OCI-LY7 (cell line): ENCODE measurements around the gene MLX. TPM values are rescaled to one million over a fixed set of nuclear protein-coding genes. Genes with fewer than 3 reads are reported as not detected.
A peak's percentile ranks its signal among the peaks of the same experiment; 100 is the strongest.

Experiments
- BruUV-seq: library from RNA; stranded (reverse); fragments of 400-500 nt; replicated peaks from 2 replicates; lab custom pipeline; 2021; lab: Mats Ljungman, UMichigan
- CTCF ChIA-PET: fragments of 300-600 bp; sonication (Branson Sonifier 250); formaldehyde crosslinking; loops from one replicate; lab custom pipeline; 2022; ENCODE audit warnings: antibody characterized with exemption; ENCODE audit not compliant: unreplicated experiment; lab: Charles Lee
- POLR2A ChIA-PET: fragments of 300-600 bp; sonication (Branson Sonifier 250); formaldehyde crosslinking; loops from one replicate; lab custom pipeline; 2022; ENCODE audit warnings: antibody characterized with exemption; lab: Charles Lee
- DNase-seq: peaks from one replicate; pipeline ENCODE4 v3.0.0-alpha.2; 2015; ENCODE audit warnings: low spot score
- H2AFZ ChIP-seq: fragments of 200-600 bp; sonication (generic), shearing (Covaris generic); 2 replicates; pipeline ENCODE4 v1.6.1; 2014; ENCODE audit warnings: mild to moderate bottlenecking, antibody characterized with exemption, low read length, moderate library complexity
- H3K27ac ChIP-seq: fragments of 200-600 bp; sonication (generic); 2 replicates; pipeline ENCODE4 v1.5.1; 2014; ENCODE audit warnings: mixed run types, low read depth, mild to moderate bottlenecking, moderate library complexity, low read length, inconsistent platforms; ENCODE audit not compliant: poor library complexity, severe bottlenecking
- H3K36me3 ChIP-seq: fragments of 200-600 bp; sonication (generic); 2 replicates; pipeline ENCODE4 v1.6.1; 2014; ENCODE audit warnings: mild to moderate bottlenecking, antibody characterized with exemption, low read length, moderate library complexity, mixed read lengths; ENCODE audit not compliant: insufficient read depth
- H3K4me1 ChIP-seq: fragments of 200-600 bp; sonication (generic); 2 replicates; pipeline ENCODE4 v1.5.1; 2014; ENCODE audit warnings: mild to moderate bottlenecking, low read length; ENCODE audit not compliant: insufficient read depth, poor library complexity, severe bottlenecking
- H3K4me2 ChIP-seq: fragments of 200-600 bp; sonication (generic); 2 replicates; pipeline ENCODE4 v1.6.1; 2014; ENCODE audit warnings: mild to moderate bottlenecking, low read length
- H3K4me3 ChIP-seq: fragments of 200-600 bp; sonication (generic); 2 replicates; pipeline ENCODE4 v1.5.1; 2014; ENCODE audit warnings: mild to moderate bottlenecking, low read depth, low read length; ENCODE audit not compliant: poor library complexity, severe bottlenecking
- H3K79me2 ChIP-seq: fragments of 200-600 bp; sonication (generic); 2 replicates; pipeline ENCODE4 v1.6.1; 2016; ENCODE audit warnings: low read depth, mild to moderate bottlenecking, low read length, moderate library complexity, mixed read lengths; ENCODE audit not compliant: insufficient read depth
- H3K9me2 ChIP-seq: fragments of 200-600 bp; sonication (generic); 2 replicates; pipeline ENCODE4 v1.6.1; 2016; ENCODE audit warnings: mild to moderate bottlenecking, low read length, mixed read lengths; ENCODE audit not compliant: insufficient read depth
- H3K9me3 ChIP-seq: fragments of 200-600 bp; sonication (generic); 2 replicates; pipeline ENCODE4 v1.6.1; 2014; ENCODE audit warnings: mild to moderate bottlenecking, mixed run types, low read length, mixed read lengths
- H4K20me1 ChIP-seq: fragments of 200-600 bp; sonication (generic); 2 replicates; pipeline ENCODE4 v1.6.1; 2014; ENCODE audit warnings: mild to moderate bottlenecking, antibody characterized with exemption, low read length, moderate library complexity, mixed read lengths; ENCODE audit not compliant: insufficient read depth
- CTCF ChIP-seq: fragments of 200-600 bp; sonication (generic); conservative IDR thresholded peaks from 2 replicates; pipeline ENCODE4 v1.5.1; 2014; ENCODE audit warnings: mild to moderate bottlenecking, antibody characterized with exemption, low read length, moderate library complexity, mixed read lengths
- EZH2phosphoT487 ChIP-seq: fragments of 200-600 bp; sonication (generic); IDR thresholded peaks from 2 replicates; pipeline ENCODE4 v1.6.1; 2018; ENCODE audit warnings: low read depth, borderline replicate concordance, mild to moderate bottlenecking, mixed run types, antibody characterized with exemption, low read length, moderate library complexity, mixed read lengths
- intact Hi-C: fragments of 100-400 bp; cut with micrococcal nuclease; formaldehyde crosslinking; loops from one replicate; pipeline ENCODE4 v1.10.0; 2022; ENCODE audit not compliant: unreplicated experiment
- total RNA-seq, 2 experiments: library from RNA; depleted of rRNA in 1 of 2; stranded (reverse); fragments of >200 nt in 1 of 2; shearing (Covaris generic) in 1 of 2; gene quantifications; 2 replicates each; pipeline ENCODE4 v1.2.3, GENCODE V29; 2014 to 2022

Gene MLX
- total RNA-seq, 2 experiments from 2014 or later: 33.6 to 51.2 TPM

GRCh38 chr17:42577532-42578281, 10.8 kb downstream of the MLX start, which contains the start of gene PSMC3IP:
Gene PSMC3IP (minus strand): TSS chr17:42577729. CDS start chr17:42577686, 43 bp downstream.
- TSS peak; percentile 86 for BruUV-seq
- POLR2A ChIA-PET: interaction anchor here (0.5 to 2.8 kb wide), 17 partner anchors 10 to 333 kb away, joined by 3 to 12 read pairs (median 5); partner anchors contain the start of genes PLEKHH3, RETREG3, TUBG1 and VPS25
- H3K79me2 ChIP-seq: peaks cover 21% of the 10 kb centered on the region

GRCh38 chr17:42578282-42578869, 11.5 kb downstream of the MLX start:
- Histone ChIP-seq H3K36me3 (peaks cover 78% of the 10 kb centered on the region), H3K79me2 (peaks cover 21% of the 10 kb centered on the region), H3K4me3 (peak overlapping the region; percentile 84), H3K9me3 (no peaks in the 10 kb centered on the region), H3K27ac (peak overlapping the region; percentile 93), H3K9me2 (no peaks in the 10 kb centered on the region), H3K4me1 (peaks cover 48% of the 10 kb centered on the region), H4K20me1 (peaks cover 4% of the 10 kb centered on the region; the same call in 1 of the 2 replicates), H2AFZ (peak overlapping the region; percentile 22; the same call in 1 of the 2 replicates), H3K4me2 (peak overlapping the region; percentile 92)
- no TSS peak for BruUV-seq
- POLR2A ChIA-PET: interaction anchor here (0.5 to 2.8 kb wide), 17 partner anchors 9 to 333 kb away, joined by 3 to 10 read pairs (median 4); partner anchors contain the start of genes PLEKHH3, RETREG3, TUBG1 and VPS25
- intact Hi-C loops: loop anchor here (1.0 to 10.0 kb wide), 6 partner anchors 30 to 246 kb away; partner anchors contain the start of gene BECN1
- peak; percentile 93 for DNase-seq
- CTCF ChIA-PET: interaction anchor here (0.5 to 2.3 kb wide), 12 partner anchors 9 to 185 kb away, joined by 3 to 19 read pairs (median 6); partner anchors contain the start of genes CCR10, MLX, PLEKHH3 and RETREG3
- TF ChIP-seq EZH2phosphoT487 (no peak), CTCF (peak; percentile 92)

More at GRCh38 chr17:42577532-42578281, 10.8 kb downstream of the MLX start, which contains the start of gene PSMC3IP:
- no peaks in the 10 kb centered on the region for H3K9me3 ChIP-seq
- H3K4me2 ChIP-seq: peak within 1 kb of the TSS; percentile 97
- peak within 1 kb of the TSS; percentile 84 for H3K4me3 ChIP-seq
- H3K4me1 ChIP-seq: peaks cover 48% of the 10 kb centered on the region
- H3K9me2 ChIP-seq: no peaks in the 10 kb centered on the region
- peaks cover 4% of the 10 kb centered on the region; the same call in 1 of the 2 replicates for H4K20me1 ChIP-seq
- peaks cover 78% of the 10 kb centered on the region for H3K36me3 ChIP-seq
- H2AFZ ChIP-seq: peak within 1 kb of the TSS; percentile 22; the same call in 1 of the 2 replicates
- no peak for TF ChIP-seq EZH2phosphoT487
- peak; percentile 60; the same call in 1 of the 2 replicates for TF ChIP-seq CTCF
- DNase-seq: peak; percentile 95
- CTCF ChIA-PET: interaction anchor here (1.1 to 2.3 kb wide), 9 partner anchors 9 to 186 kb away, joined by 5 to 19 read pairs (median 8); partner anchors contain the start of genes CCR10, MLX, PLEKHH3 and RETREG3
- peak within 1 kb of the TSS; percentile 93 for H3K27ac ChIP-seq
- intact Hi-C loops: loop anchor here (1.0 to 10.0 kb wide), 7 partner anchors 29 to 247 kb away; partner anchors contain the start of gene BECN1
